ENCODE results near the gene LRMDA.

The LRMDA gene

DNA sequence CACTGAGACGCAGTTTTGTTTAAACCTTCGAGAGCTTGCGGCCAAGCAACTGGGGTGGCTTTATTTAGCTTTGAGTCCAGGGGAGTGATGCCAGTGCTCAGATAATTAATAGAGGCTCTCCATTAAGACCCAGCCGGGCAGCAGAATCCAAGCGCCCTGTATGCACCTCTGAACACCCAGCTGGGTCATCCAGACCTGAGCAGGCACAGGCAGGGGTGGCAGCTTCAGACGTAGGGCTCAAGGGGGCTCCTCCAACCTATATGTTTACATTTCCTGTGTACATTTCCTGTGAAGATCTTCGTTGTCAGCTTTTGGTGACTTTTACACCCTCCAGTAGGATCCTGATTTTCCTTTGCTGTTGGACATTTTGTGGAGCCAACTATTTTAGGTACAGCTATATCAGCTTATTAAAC lies 719.5 kb downstream of the LRMDA start:
- no CpG with 5 or more reads among the region's 7 CpGs for WGBS (ENCODE audit: extremely low coverage, insufficient coverage, low lambda C conversion rate)
- Histone ChIP-seq H2BK15ac (replicated peaks; ENCODE audit: low read depth) (no peak overlapping the region), H3K79me2 (ENCODE audit: control insufficient read depth, insufficient read depth, low read length) (no peaks in the 10 kb centered on the region), H3K4me2 (ENCODE audit: low read length) (no peak overlapping the region), H3K4ac (ENCODE audit: low read depth, low read length) (peak overlapping the region; percentile 76), H3K36me3 (ENCODE audit: control insufficient read depth, insufficient read depth, low read length) (no peaks in the 10 kb centered on the region), H3K18ac (ENCODE audit: low read length) (peak overlapping the region; percentile 19), H2BK5ac (ENCODE audit: low read length) (peak overlapping the region; percentile 86), H3K56ac (ENCODE audit: low read length) (peak overlapping the region; percentile 47), H4K5ac (ENCODE audit: low read length) (no peak overlapping the region), H3K4me3 (ENCODE audit: low read length) (no peak overlapping the region), H2BK120ac (ENCODE audit: low read depth, low read length) (peak overlapping the region; percentile 96), H4K8ac (ENCODE audit: low read depth, low read length) (no peak overlapping the region), H3K9ac (ENCODE audit: low read length) (peak overlapping the region; percentile 14), H3K4me1 (ENCODE audit: control insufficient read depth, low read depth, low read length) (peaks cover 14% of the 10 kb centered on the region), H3K23ac (ENCODE audit: low read length) (no peak overlapping the region), H3K79me1 (ENCODE audit: low read length) (no peaks in the 10 kb centered on the region), H3K27me3 (ENCODE audit: insufficient read depth, low read length, poor library complexity) (no peaks in the 10 kb centered on the region), H3K27ac (ENCODE audit: low read depth, low read length) (peak overlapping the region; percentile 74), H2AK5ac (ENCODE audit: low read length) (peak overlapping the region; percentile 16)
- DNase-seq = no peak

DNA sequence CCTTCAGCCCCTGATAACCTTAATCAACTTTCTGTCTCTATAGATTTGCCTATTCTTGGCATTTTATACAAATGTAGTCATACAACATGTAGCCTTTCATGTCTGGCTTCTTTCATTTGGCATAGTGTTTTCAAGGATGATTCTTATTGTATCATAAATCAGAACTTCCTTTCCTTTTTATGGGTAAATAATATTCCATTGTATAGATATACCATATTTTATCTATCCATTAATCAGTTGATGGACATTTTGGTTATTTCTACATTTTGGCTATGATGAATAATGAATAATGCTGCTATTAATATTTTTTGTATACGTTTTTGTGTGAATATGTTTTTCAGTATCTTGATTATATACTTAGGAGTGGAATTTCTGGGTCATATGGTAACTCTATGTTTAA lies 720.8 kb downstream of the LRMDA start:
- no peaks in the 10 kb centered on the region for H3K27me3 ChIP-seq (ENCODE audit: insufficient read depth, low read length, poor library complexity)
- no peak overlapping the region for H3K23ac ChIP-seq (ENCODE audit: low read length)
- no peak overlapping the region for H3K27ac ChIP-seq (ENCODE audit: low read depth, low read length)
- no peak overlapping the region for H3K4me2 ChIP-seq (ENCODE audit: low read length)
- no peak overlapping the region for H3K4ac ChIP-seq (ENCODE audit: low read depth, low read length)
- H2AK5ac ChIP-seq (ENCODE audit: low read length) = no peak overlapping the region
- no peaks in the 10 kb centered on the region for H3K79me1 ChIP-seq (ENCODE audit: low read length)
- H2BK15ac ChIP-seq (replicated peaks; ENCODE audit: low read depth) = no peak overlapping the region
- no peaks in the 10 kb centered on the region for H3K36me3 ChIP-seq (ENCODE audit: control insufficient read depth, insufficient read depth, low read length)
- H4K5ac ChIP-seq (ENCODE audit: low read length) = no peak overlapping the region
- H4K8ac ChIP-seq (ENCODE audit: low read depth, low read length) = no peak overlapping the region
- no peaks in the 10 kb centered on the region for H3K79me2 ChIP-seq (ENCODE audit: control insufficient read depth, insufficient read depth, low read length)
- no peak overlapping the region for H2BK5ac ChIP-seq (ENCODE audit: low read length)
- 100% methylated on average over 1 of the region's 1 CpG for WGBS (ENCODE audit: extremely low coverage, insufficient coverage, low lambda C conversion rate)
- H3K18ac ChIP-seq (ENCODE audit: low read length) = no peak overlapping the region
- no peak overlapping the region for H3K56ac ChIP-seq (ENCODE audit: low read length)
- H2BK120ac ChIP-seq (ENCODE audit: low read depth, low read length) = no peak overlapping the region
- no peak overlapping the region for H3K4me3 ChIP-seq (ENCODE audit: low read length)
- H3K9ac ChIP-seq (ENCODE audit: low read length) = no peak overlapping the region
- peaks cover 14% of the 10 kb centered on the region for H3K4me1 ChIP-seq (ENCODE audit: control insufficient read depth, low read depth, low read length)
- no peak for DNase-seq

DNA sequence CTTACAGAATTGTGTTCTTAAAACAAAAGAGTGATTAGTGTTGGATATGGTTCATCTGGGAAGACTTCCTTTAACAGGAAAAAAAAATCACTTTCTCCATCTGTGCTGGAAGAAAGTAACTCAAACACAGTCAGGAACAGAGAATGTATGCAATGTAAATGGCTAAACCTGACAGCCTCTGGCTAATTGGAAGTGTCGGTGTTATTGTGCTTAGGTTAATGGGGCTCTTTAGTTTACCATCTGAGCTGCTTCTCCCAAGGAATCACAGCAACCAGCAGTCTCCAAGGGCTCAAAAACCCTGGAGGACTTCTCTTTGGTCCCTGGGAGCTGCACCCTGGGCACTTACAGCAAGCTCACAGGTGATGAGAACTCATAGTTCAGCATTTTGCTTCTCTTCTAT lies 724.5 kb downstream of the LRMDA start:
- H3K56ac ChIP-seq (ENCODE audit: low read length) = no peak overlapping the region
- no CpG with 5 or more reads among the region's 1 CpG for WGBS (ENCODE audit: extremely low coverage, insufficient coverage, low lambda C conversion rate)

DNA sequence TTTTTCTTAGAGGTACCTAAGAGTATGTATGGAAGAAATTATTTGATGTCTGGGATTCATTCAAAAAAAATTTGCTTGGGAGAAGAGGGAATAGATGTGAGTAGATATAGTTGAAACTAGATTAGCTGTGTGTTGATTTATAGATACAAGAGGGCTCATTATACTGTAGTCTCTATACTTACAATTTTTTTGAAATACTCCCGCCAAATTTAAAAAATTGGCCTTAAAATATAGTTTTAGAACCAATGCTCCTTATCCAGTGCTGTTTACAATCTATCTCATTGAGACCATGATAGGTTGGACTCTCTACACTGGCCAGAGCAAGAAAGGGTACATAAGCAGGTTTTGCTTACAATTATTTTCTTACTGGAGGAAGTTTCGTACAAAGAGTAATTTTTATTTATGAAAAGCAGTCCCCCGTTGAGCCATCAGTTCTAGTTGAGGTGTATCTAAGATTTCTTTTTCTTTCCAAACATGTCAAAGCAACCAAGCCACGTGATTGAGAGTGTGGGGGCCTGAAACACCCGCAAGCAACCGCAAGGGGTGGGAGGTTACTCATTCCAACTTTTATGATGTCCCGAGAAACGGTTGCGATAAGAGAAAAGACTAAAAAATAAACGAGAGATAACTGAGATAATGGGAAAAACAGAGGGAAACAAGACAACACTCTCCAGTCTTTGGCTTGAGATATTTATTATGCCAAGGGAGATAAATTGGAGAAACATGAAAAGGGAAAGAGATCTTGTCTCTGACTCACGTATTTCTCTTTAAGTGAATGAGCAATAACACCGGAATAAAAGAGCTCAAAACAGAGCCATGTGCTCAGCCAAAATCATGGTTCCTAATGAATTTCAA lies 729.2 kb downstream of the LRMDA start:
- Histone ChIP-seq H3K4ac (ENCODE audit: low read depth, low read length) (no peak overlapping the region), H3K4me1 (ENCODE audit: control insufficient read depth, low read depth, low read length) (no peaks in the 10 kb centered on the region), H3K23ac (ENCODE audit: low read length) (no peak overlapping the region), H2BK5ac (ENCODE audit: low read length) (no peak overlapping the region), H3K79me1 (ENCODE audit: low read length) (no peaks in the 10 kb centered on the region), H3K27ac (ENCODE audit: low read depth, low read length) (no peak overlapping the region), H2BK120ac (ENCODE audit: low read depth, low read length) (no peak overlapping the region), H3K79me2 (ENCODE audit: control insufficient read depth, insufficient read depth, low read length) (no peaks in the 10 kb centered on the region), H3K36me3 (ENCODE audit: control insufficient read depth, insufficient read depth, low read length) (no peaks in the 10 kb centered on the region), H4K8ac (ENCODE audit: low read depth, low read length) (peak overlapping the region; percentile 2), H3K18ac (ENCODE audit: low read length) (no peak overlapping the region), H4K5ac (ENCODE audit: low read length) (no peak overlapping the region), H3K56ac (ENCODE audit: low read length) (no peak overlapping the region), H3K27me3 (ENCODE audit: insufficient read depth, low read length, poor library complexity) (no peaks in the 10 kb centered on the region), H3K9ac (ENCODE audit: low read length) (no peak overlapping the region), H2AK5ac (ENCODE audit: low read length) (no peak overlapping the region), H2BK15ac (replicated peaks; ENCODE audit: low read depth) (no peak overlapping the region), H3K4me3 (ENCODE audit: low read length) (no peak overlapping the region), H3K4me2 (ENCODE audit: low read length) (no peak overlapping the region)
- no peak for DNase-seq
- no CpG with 5 or more reads among the region's 12 CpGs for WGBS (ENCODE audit: extremely low coverage, insufficient coverage, low lambda C conversion rate)

More for the DNA sequence above, 724.5 kb downstream of the LRMDA start:
- Histone ChIP-seq H3K36me3 (ENCODE audit: control insufficient read depth, insufficient read depth, low read length) (no peaks in the 10 kb centered on the region), H3K79me1 (ENCODE audit: low read length) (no peaks in the 10 kb centered on the region), H2BK15ac (replicated peaks; ENCODE audit: low read depth) (no peak overlapping the region), H2BK120ac (ENCODE audit: low read depth, low read length) (no peak overlapping the region), H3K18ac (ENCODE audit: low read length) (peak overlapping the region; percentile 40), H3K79me2 (ENCODE audit: control insufficient read depth, insufficient read depth, low read length) (no peaks in the 10 kb centered on the region), H3K27ac (ENCODE audit: low read depth, low read length) (no peak overlapping the region), H4K8ac (ENCODE audit: low read depth, low read length) (no peak overlapping the region), H3K27me3 (ENCODE audit: insufficient read depth, low read length, poor library complexity) (no peaks in the 10 kb centered on the region), H3K9ac (ENCODE audit: low read length) (no peak overlapping the region), H3K4ac (ENCODE audit: low read depth, low read length) (no peak overlapping the region), H3K4me1 (ENCODE audit: control insufficient read depth, low read depth, low read length) (peaks cover 4% of the 10 kb centered on the region), H2BK5ac (ENCODE audit: low read length) (no peak overlapping the region), H2AK5ac (ENCODE audit: low read length) (no peak overlapping the region), H4K5ac (ENCODE audit: low read length) (no peak overlapping the region), H3K23ac (ENCODE audit: low read length) (no peak overlapping the region), H3K4me2 (ENCODE audit: low read length) (no peak overlapping the region), H3K4me3 (ENCODE audit: low read length) (no peak overlapping the region)
- peak; percentile 55 for DNase-seq

DNA sequence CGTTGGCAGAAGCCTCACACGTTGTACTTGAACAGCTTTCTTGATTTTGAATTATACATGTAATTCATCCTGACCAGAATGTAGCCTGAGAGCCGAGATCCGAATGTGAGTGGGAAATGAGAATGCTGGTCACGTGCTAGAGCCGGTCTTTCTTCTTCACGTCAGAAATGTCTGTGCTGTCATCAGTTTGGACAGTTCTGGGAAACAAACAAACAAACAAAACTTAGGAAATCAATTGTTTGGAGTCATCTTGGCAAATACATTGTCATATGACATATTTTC lies 729.8 kb downstream of the LRMDA start:
- H2AK5ac ChIP-seq (ENCODE audit: low read length) = no peak overlapping the region
- WGBS (ENCODE audit: extremely low coverage, insufficient coverage, low lambda C conversion rate) = no CpG with 5 or more reads among the region's 7 CpGs

DNA sequence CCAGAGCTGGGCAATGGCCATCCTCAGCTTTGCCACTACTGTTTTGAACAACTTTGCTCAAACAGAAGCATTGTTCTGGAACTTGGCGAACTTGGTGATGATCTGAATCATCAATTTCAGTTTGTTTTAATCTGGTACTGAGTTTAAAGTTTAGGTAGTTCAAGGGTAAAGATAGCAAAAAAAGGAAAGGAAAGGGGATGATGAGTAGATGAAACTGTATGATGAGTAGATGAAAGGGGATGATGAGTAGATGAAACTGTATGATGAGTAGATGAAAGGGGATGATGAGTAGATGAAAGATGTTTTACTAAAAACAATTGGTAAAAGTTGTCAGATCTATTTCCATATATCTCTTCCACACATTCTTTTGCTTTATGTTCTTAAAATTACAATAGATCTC lies 737.0 kb downstream of the LRMDA start:
- no peak for DNase-seq
- H4K8ac ChIP-seq (ENCODE audit: low read depth, low read length) = no peak overlapping the region

More for the DNA sequence above, 729.8 kb downstream of the LRMDA start:
- no peak for DNase-seq
- Histone ChIP-seq H3K56ac (ENCODE audit: low read length) (no peak overlapping the region), H3K79me2 (ENCODE audit: control insufficient read depth, insufficient read depth, low read length) (no peaks in the 10 kb centered on the region), H3K4me3 (ENCODE audit: low read length) (no peak overlapping the region), H3K18ac (ENCODE audit: low read length) (no peak overlapping the region), H4K8ac (ENCODE audit: low read depth, low read length) (no peak overlapping the region), H3K36me3 (ENCODE audit: control insufficient read depth, insufficient read depth, low read length) (no peaks in the 10 kb centered on the region), H3K9ac (ENCODE audit: low read length) (no peak overlapping the region), H3K27me3 (ENCODE audit: insufficient read depth, low read length, poor library complexity) (no peaks in the 10 kb centered on the region), H3K27ac (ENCODE audit: low read depth, low read length) (no peak overlapping the region), H3K23ac (ENCODE audit: low read length) (no peak overlapping the region), H2BK15ac (replicated peaks; ENCODE audit: low read depth) (no peak overlapping the region), H3K4me1 (ENCODE audit: control insufficient read depth, low read depth, low read length) (no peaks in the 10 kb centered on the region), H4K5ac (ENCODE audit: low read length) (no peak overlapping the region), H2BK120ac (ENCODE audit: low read depth, low read length) (no peak overlapping the region), H3K4me2 (ENCODE audit: low read length) (no peak overlapping the region), H2BK5ac (ENCODE audit: low read length) (no peak overlapping the region), H3K4ac (ENCODE audit: low read depth, low read length) (no peak overlapping the region), H3K79me1 (ENCODE audit: low read length) (no peaks in the 10 kb centered on the region)

More for the DNA sequence above, 737.0 kb downstream of the LRMDA start:
- H3K4me1 ChIP-seq (ENCODE audit: control insufficient read depth, low read depth, low read length) = no peaks in the 10 kb centered on the region
- H3K27ac ChIP-seq (ENCODE audit: low read depth, low read length) = no peak overlapping the region
- H3K79me1 ChIP-seq (ENCODE audit: low read length) = no peaks in the 10 kb centered on the region
- H2BK5ac ChIP-seq (ENCODE audit: low read length) = no peak overlapping the region
- no peak overlapping the region for H3K4me3 ChIP-seq (ENCODE audit: low read length)
- peak overlapping the region; percentile 51 for H3K18ac ChIP-seq (ENCODE audit: low read length)
- no peak overlapping the region for H4K5ac ChIP-seq (ENCODE audit: low read length)
- H3K79me2 ChIP-seq (ENCODE audit: control insufficient read depth, insufficient read depth, low read length) = no peaks in the 10 kb centered on the region
- no peak overlapping the region for H3K23ac ChIP-seq (ENCODE audit: low read length)
- no peaks in the 10 kb centered on the region for H3K36me3 ChIP-seq (ENCODE audit: control insufficient read depth, insufficient read depth, low read length)
- H2BK120ac ChIP-seq (ENCODE audit: low read depth, low read length) = no peak overlapping the region
- H3K9ac ChIP-seq (ENCODE audit: low read length) = no peak overlapping the region
- H2AK5ac ChIP-seq (ENCODE audit: low read length) = no peak overlapping the region
- H3K27me3 ChIP-seq (ENCODE audit: insufficient read depth, low read length, poor library complexity) = no peaks in the 10 kb centered on the region
- no peak overlapping the region for H2BK15ac ChIP-seq (replicated peaks; ENCODE audit: low read depth)
- H3K4ac ChIP-seq (ENCODE audit: low read depth, low read length) = no peak overlapping the region
- no peak overlapping the region for H3K4me2 ChIP-seq (ENCODE audit: low read length)
- no CpG with 5 or more reads among the region's 1 CpG for WGBS (ENCODE audit: extremely low coverage, insufficient coverage, low lambda C conversion rate)
- H3K56ac ChIP-seq (ENCODE audit: low read length) = no peak overlapping the region
